Measurements from ENCODE around the gene AIFM1.

The AIFM1 gene

GRCh38 chrX:130196466-130196865, 30.8 kb upstream of the AIFM1 start:
- no peak for DNase-seq (ENCODE audit: low read depth)
- TF ChIP-seq CTCF (conservative IDR thresholded peaks at IDR 0.05; ENCODE audit: control insufficient read depth, insufficient read depth, low read depth, low read length) = no peak
- H3K4me3 ChIP-seq (ENCODE audit: control insufficient read depth, low read depth, low read length) = no peak overlapping the region

GRCh38 chrX:130190801-130191200, 25.2 kb upstream of the AIFM1 start:
- TF ChIP-seq CTCF (conservative IDR thresholded peaks at IDR 0.05; ENCODE audit: control insufficient read depth, insufficient read depth, low read depth, low read length) = no peak
- no peak for DNase-seq (ENCODE audit: low read depth)
- H3K4me3 ChIP-seq (ENCODE audit: control insufficient read depth, low read depth, low read length) = no peak overlapping the region

GRCh38 chrX:130186651-130187050, 21.0 kb upstream of the AIFM1 start:
- no peak for DNase-seq (ENCODE audit: low read depth)
- no peak for TF ChIP-seq CTCF (conservative IDR thresholded peaks at IDR 0.05; ENCODE audit: control insufficient read depth, insufficient read depth, low read depth, low read length)
- H3K4me3 ChIP-seq (ENCODE audit: control insufficient read depth, low read depth, low read length) = no peak overlapping the region

- no peak overlapping the region for H3K4me3 ChIP-seq (ENCODE audit: control insufficient read depth, low read depth, low read length)
- DNase-seq (ENCODE audit: low read depth) = no peak
- no peak for TF ChIP-seq CTCF (conservative IDR thresholded peaks at IDR 0.05; ENCODE audit: control insufficient read depth, insufficient read depth, low read depth, low read length)
Observed at GRCh38 chrX:130184857-130185256, 19.2 kb upstream of the AIFM1 start.

- TF ChIP-seq CTCF (conservative IDR thresholded peaks at IDR 0.05; ENCODE audit: control insufficient read depth, insufficient read depth, low read depth, low read length) = no peak
- no peak overlapping the region for H3K4me3 ChIP-seq (ENCODE audit: control insufficient read depth, low read depth, low read length)
- DNase-seq (ENCODE audit: low read depth) = no peak
Observed at GRCh38 chrX:130184168-130184567, 18.5 kb upstream of the AIFM1 start.

- no peak for DNase-seq (ENCODE audit: low read depth)
Observed at GRCh38 chrX:130179579-130180215, 14.1 kb upstream of the AIFM1 start.

More at GRCh38 chrX:130179579-130180215, 14.1 kb upstream of the AIFM1 start:
- no peak for TF ChIP-seq CTCF (conservative IDR thresholded peaks at IDR 0.05; ENCODE audit: control insufficient read depth, insufficient read depth, low read depth, low read length)
- no peak overlapping the region for H3K4me3 ChIP-seq (ENCODE audit: control insufficient read depth, low read depth, low read length)
